Measurements from ENCODE around the gene AGAP2. TPM values are rescaled to one million over a fixed set of nuclear protein-coding genes. Genes with fewer than 3 reads are reported as not detected.
A peak's percentile ranks its signal among the peaks of the same experiment; 100 is the strongest.

AGAP2 gene
- total and polyA plus RNA-seq, 12 donors, result 0.50 to 8.1 (median 2.1) TPM

- Histone ChIP-seq H3K4me1 (replicated peaks in 1 of 2) (peaks cover 7 to 28% of the 10 kb centered on the region in 2 donors), H3K9me3 (replicated peaks in 1 of 3) (no peaks in the 10 kb centered on the region), H3K36me3 (replicated peaks in 1 of 2) (peaks cover 0 to 22% of the 10 kb centered on the region in 2 donors), H3K27me3 (no peaks in the 10 kb centered on the region), H3K27ac (peak overlapping the region in 2 of 5 donors; percentile 38 to 65), H3K4me3 (peak overlapping the region in 2 of 4 donors; percentile 73 to 92)
- intact Hi-C loops (cut with DNase I), result no loop called here
- peak in 2 of 7 donors; percentile 39 to 41 for DNase-seq
- TF ChIP-seq CTCF (IDR thresholded peaks at IDR 0.05) (no peak), POLR2A (IDR thresholded peaks at IDR 0.05) (peak in 1 of 2 donors; percentile 13)
- 2 to 14% (median 4%) methylated on average over 7 to 76 of the region's 76 CpGs for WGBS, 4 donors
Measured at GRCh38 chr12:57755454-57756372, 17.2 kb upstream of the AGAP2 start.

- DNase-seq, result no peak
- intact Hi-C loops (cut with DNase I), result no loop called here
- Histone ChIP-seq H3K9me3 (replicated peaks in 1 of 3) (no peaks in the 10 kb centered on the region), H3K4me3 (peak overlapping the region in 2 of 4 donors; percentile 73 to 92), H3K4me1 (replicated peaks in 1 of 2) (peaks cover 8 to 33% of the 10 kb centered on the region in 2 donors), H3K27ac (peak overlapping the region in 2 of 5 donors; percentile 38 to 65), H3K36me3 (replicated peaks in 1 of 2) (peaks cover 0 to 28% of the 10 kb centered on the region in 2 donors), H3K27me3 (no peaks in the 10 kb centered on the region)
- no peak for TF ChIP-seq POLR2A (IDR thresholded peaks at IDR 0.05)
- no peak for TF ChIP-seq CTCF (IDR thresholded peaks at IDR 0.05)
- 0% methylated on average over 12 to 34 of the region's 34 CpGs; no CpG with 5 or more reads in 2 of the 4 donors for WGBS, 4 donors
Measured at GRCh38 chr12:57755194-57755453, 16.6 kb upstream of the AGAP2 start.

GRCh38 chr12:57754411-57755193, 16.1 kb upstream of the AGAP2 start, which contains the start of gene MARCHF9:
Gene MARCHF9, plus strand, starts transcription at chr12:57755103. Its CDS starts 426 bp downstream, at chr12:57755529.
- peak; percentile 60 to 81 (median 72) for DNase-seq
- TF ChIP-seq POLR2A (IDR thresholded peaks at IDR 0.05), result no peak
- TF ChIP-seq CTCF (IDR thresholded peaks at IDR 0.05), result no peak
- 1 to 2% (median 2%) methylated on average over 11 to 39 of the region's 41 CpGs for WGBS, 4 donors
- peak within 1 kb of the TSS in 2 of 5 donors; percentile 38 to 65 for H3K27ac ChIP-seq
- peaks cover 0 to 33% of the 10 kb centered on the region in 2 donors for H3K36me3 ChIP-seq (replicated peaks in 1 of 2)
- intact Hi-C loops (cut with DNase I), result no loop called here
- peak within 1 kb of the TSS in 2 of 4 donors; percentile 73 to 92 for H3K4me3 ChIP-seq
- H3K4me1 ChIP-seq (replicated peaks in 1 of 2), result peaks cover 8 to 33% of the 10 kb centered on the region in 2 donors
- no peaks in the 10 kb centered on the region for H3K27me3 ChIP-seq
- no peaks in the 10 kb centered on the region for H3K9me3 ChIP-seq (replicated peaks in 1 of 3)

GRCh38 chr12:57753756-57754337, 15.3 kb upstream of the AGAP2 start:
- Histone ChIP-seq H3K4me1 (replicated peaks in 1 of 2) (peaks cover 8 to 33% of the 10 kb centered on the region in 2 donors), H3K4me3 (no peak overlapping the region), H3K36me3 (replicated peaks in 1 of 2) (peaks cover 0 to 36% of the 10 kb centered on the region in 2 donors), H3K9me3 (replicated peaks in 1 of 3) (no peaks in the 10 kb centered on the region), H3K27ac (peak overlapping the region in 2 of 5 donors; percentile 6 to 20), H3K27me3 (no peaks in the 10 kb centered on the region)
- WGBS, 4 donors, result 13 to 25% (median 18%) methylated on average over 1 of the region's 1 CpG
- TF ChIP-seq POLR2A (IDR thresholded peaks at IDR 0.05) (no peak), CTCF (IDR thresholded peaks at IDR 0.05) (no peak)
- DNase-seq, result no peak
- intact Hi-C loops (cut with DNase I), result no loop called here
